ENCODE measurements around the gene CCT7.

GRCh38 chr2:73185965-73186364 lies 48.1 kb upstream of the CCT7 start:
- TF ChIP-seq POLR2A (IDR thresholded peaks at IDR 0.05), result no peak
- no peak for TF ChIP-seq CTCF (IDR thresholded peaks at IDR 0.05)

All from breast epithelium (tissue), 3 donors.